ENCODE results near the gene CEP70. TPM values are rescaled to one million over a fixed set of nuclear protein-coding genes. Genes with fewer than 3 reads are reported as not detected.

CEP70 gene
- total and polyA plus RNA-seq, 2 experiments from 2014 or later = 7.6 to 7.8 TPM

- Histone ChIP-seq H3K9ac (no peak overlapping the region), H3K9me3 (ENCODE audit: low read depth) (no peaks in the 10 kb centered on the region), H3K27ac (no peak overlapping the region), H4K20me1 (ENCODE audit: insufficient read depth) (no peaks in the 10 kb centered on the region), H3K4me3 (no peak overlapping the region), H2AFZ (no peak overlapping the region), H3K4me1 (ENCODE audit: insufficient read depth) (peaks cover 23% of the 10 kb centered on the region), H3K36me3 (ENCODE audit: low read depth) (no peaks in the 10 kb centered on the region), H3K79me2 (ENCODE audit: insufficient read depth) (no peaks in the 10 kb centered on the region), H3K4me2 (ENCODE audit: unreplicated experiment) (no peak overlapping the region), H3K27me3 (replicated peaks; ENCODE audit: insufficient read depth) (no peaks in the 10 kb centered on the region), H3F3A (ENCODE audit: insufficient read depth) (peaks cover 19% of the 10 kb centered on the region), H3K9me2 (ENCODE audit: insufficient read depth) (no peaks in the 10 kb centered on the region)
- TF ChIP-seq EZH2 (IDR thresholded peaks at IDR 0.05; ENCODE audit: insufficient read depth, poor library complexity, severe bottlenecking) (no peak), EZH2phosphoT487 (IDR thresholded peaks at IDR 0.05; ENCODE audit: insufficient read depth, low read depth) (no peak)
- in situ Hi-C loops (cut with MboI) = no loop called here
- WGBS, 2 experiments (ENCODE audit: low coverage in 1 of 2, low lambda C conversion rate in 2 of 2, missing lambda C conversion rate in 2 of 2) = 90 to 98% methylated on average over 4 of the region's 4 CpGs
- no peak for DNase-seq
Observed at GRCh38 chr3:138445654-138446053, 148.4 kb downstream of the CEP70 start.

- no peaks in the 10 kb centered on the region for H3K79me2 ChIP-seq (ENCODE audit: insufficient read depth)
- H3K4me3 ChIP-seq = no peak overlapping the region
- 95 to 99% methylated on average over 7 of the region's 7 CpGs for WGBS, 2 experiments (ENCODE audit: low coverage in 1 of 2, low lambda C conversion rate in 2 of 2, missing lambda C conversion rate in 2 of 2)
- no peak for DNase-seq
- no peaks in the 10 kb centered on the region for H4K20me1 ChIP-seq (ENCODE audit: insufficient read depth)
- no peak overlapping the region for H2AFZ ChIP-seq
- no peaks in the 10 kb centered on the region for H3K9me2 ChIP-seq (ENCODE audit: insufficient read depth)
- peaks cover 23% of the 10 kb centered on the region for H3F3A ChIP-seq (ENCODE audit: insufficient read depth)
- no peak overlapping the region for H3K9ac ChIP-seq
- in situ Hi-C loops (cut with MboI) = no loop called here
- H3K27ac ChIP-seq = no peak overlapping the region
- H3K4me1 ChIP-seq (ENCODE audit: insufficient read depth) = peaks cover 28% of the 10 kb centered on the region
- H3K27me3 ChIP-seq (replicated peaks; ENCODE audit: insufficient read depth) = no peaks in the 10 kb centered on the region
- H3K4me2 ChIP-seq (ENCODE audit: unreplicated experiment) = no peak overlapping the region
- H3K36me3 ChIP-seq (ENCODE audit: low read depth) = no peaks in the 10 kb centered on the region
- no peak for TF ChIP-seq EZH2 (IDR thresholded peaks at IDR 0.05; ENCODE audit: insufficient read depth, poor library complexity, severe bottlenecking)
- no peak for TF ChIP-seq EZH2phosphoT487 (IDR thresholded peaks at IDR 0.05; ENCODE audit: insufficient read depth, low read depth)
- no peaks in the 10 kb centered on the region for H3K9me3 ChIP-seq (ENCODE audit: low read depth)
Observed at GRCh38 chr3:138445236-138445635, 148.8 kb downstream of the CEP70 start.

Other genes with a start within 250 kb of the CEP70 start
- gene MRAS, start 245.7 kb downstream of the CEP70 start, total RNA-seq (2014; rRNA removed; shearing (Covaris generic)) = 54.9 and 56.7 TPM in 2 replicates
- gene MRAS, start 245.7 kb downstream of the CEP70 start, polyA plus RNA-seq (2016; fragmentation: Nextera tagmentation; extraction: Ambion mirVana) = 65.1 and 65.5 TPM in 2 replicates
- 0.63 and 1.3 TPM in 2 replicates for gene ESYT3, start 159.6 kb downstream of the CEP70 start, total RNA-seq (2014; rRNA removed; shearing (Covaris generic))
- 0.38 and 0.48 TPM in 2 replicates for gene ESYT3, start 159.6 kb downstream of the CEP70 start, polyA plus RNA-seq (2016; fragmentation: Nextera tagmentation; extraction: Ambion mirVana)
- gene FAIM, start 14.5 kb upstream of the CEP70 start, total RNA-seq (2014; rRNA removed; shearing (Covaris generic)) = 12.6 and 13.4 TPM in 2 replicates
- gene FAIM, start 14.5 kb upstream of the CEP70 start, polyA plus RNA-seq (2016; fragmentation: Nextera tagmentation; extraction: Ambion mirVana) = 19.8 and 21.8 TPM in 2 replicates
- gene PIK3CB, start 240.7 kb upstream of the CEP70 start, total RNA-seq (2014; rRNA removed; shearing (Covaris generic)) = 4.8 TPM in 2 replicates
- 6.4 and 7.2 TPM in 2 replicates for gene PIK3CB, start 240.7 kb upstream of the CEP70 start, polyA plus RNA-seq (2016; fragmentation: Nextera tagmentation; extraction: Ambion mirVana)

Data from GM23248 (cell line).